OCI-M2 (cell line): ENCODE measurements around the gene MADCAM1.

Experiments used
- DNase-seq: peaks from one replicate; lab custom pipeline; 2025; ENCODE audit not compliant: unreplicated experiment; lab: John Stamatoyannopoulos, UW

The MADCAM1 gene

GRCh38 chr19:531753-532560 is 35.7 kb downstream of the MADCAM1 start, which contains the start of gene CDC34:
CDC34 (plus strand) TSS chr19:531760; CDS start chr19:531932, 172 bp downstream.
- no peak for DNase-seq

GRCh38 chr19:532561-533363 is 36.5 kb downstream of the MADCAM1 start:
- DNase-seq = no peak

DNA sequence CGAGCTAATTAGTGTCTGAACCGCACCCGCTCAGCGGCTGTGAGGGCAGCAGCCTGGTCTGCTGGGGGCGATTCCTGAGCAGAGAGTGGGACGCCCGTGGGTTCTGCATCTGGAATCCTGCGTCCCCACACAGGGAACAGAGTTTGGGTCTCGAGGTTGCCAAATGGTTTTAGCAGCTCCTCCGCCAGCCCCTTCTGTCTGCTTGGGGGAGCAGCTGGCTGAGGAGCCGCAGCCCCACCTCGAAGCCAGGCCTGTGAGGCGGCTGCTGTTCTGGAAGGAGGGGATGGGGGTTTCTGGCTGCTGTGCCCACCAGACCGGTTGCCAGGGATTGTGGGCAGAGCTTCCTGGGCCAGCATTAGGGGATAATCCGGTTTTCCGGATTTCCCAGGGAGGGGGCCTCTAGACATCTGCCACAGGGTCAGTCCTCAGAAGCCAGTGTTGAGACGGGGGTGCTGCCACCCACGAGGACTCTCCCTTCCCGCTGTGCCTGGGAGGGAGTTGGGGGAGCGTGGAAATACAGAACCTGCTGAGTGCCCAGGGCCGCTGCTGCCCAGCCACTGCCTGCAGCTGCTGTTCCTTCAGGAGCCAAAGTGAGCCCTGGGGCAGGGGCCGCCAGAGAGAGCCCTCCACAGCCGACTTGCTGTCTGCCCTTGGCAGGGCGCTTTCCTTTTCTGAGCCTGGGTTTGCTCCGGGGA is 37.2 kb downstream of the MADCAM1 start:
- no peak for DNase-seq

DNA sequence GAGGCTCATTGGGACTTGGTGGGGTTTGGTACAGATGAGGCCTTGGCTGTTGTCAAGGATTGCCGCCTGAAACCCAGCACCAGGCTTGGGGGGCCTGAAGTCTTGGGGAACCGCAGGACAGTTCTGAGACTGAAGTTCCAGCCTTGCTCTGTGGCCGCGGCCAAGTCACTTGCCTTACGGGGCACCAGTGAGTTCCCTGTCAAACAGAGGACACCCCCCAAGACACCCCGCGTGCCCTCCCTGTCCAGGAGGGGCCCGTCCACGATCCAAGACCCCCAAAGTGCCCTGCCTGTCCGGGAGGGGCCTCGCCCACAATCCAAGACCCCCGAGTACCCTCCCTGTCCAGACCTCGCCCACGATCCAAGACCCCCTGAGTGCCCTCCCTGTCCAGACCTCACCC is 37.8 kb downstream of the MADCAM1 start:
- no peak for DNase-seq

DNA sequence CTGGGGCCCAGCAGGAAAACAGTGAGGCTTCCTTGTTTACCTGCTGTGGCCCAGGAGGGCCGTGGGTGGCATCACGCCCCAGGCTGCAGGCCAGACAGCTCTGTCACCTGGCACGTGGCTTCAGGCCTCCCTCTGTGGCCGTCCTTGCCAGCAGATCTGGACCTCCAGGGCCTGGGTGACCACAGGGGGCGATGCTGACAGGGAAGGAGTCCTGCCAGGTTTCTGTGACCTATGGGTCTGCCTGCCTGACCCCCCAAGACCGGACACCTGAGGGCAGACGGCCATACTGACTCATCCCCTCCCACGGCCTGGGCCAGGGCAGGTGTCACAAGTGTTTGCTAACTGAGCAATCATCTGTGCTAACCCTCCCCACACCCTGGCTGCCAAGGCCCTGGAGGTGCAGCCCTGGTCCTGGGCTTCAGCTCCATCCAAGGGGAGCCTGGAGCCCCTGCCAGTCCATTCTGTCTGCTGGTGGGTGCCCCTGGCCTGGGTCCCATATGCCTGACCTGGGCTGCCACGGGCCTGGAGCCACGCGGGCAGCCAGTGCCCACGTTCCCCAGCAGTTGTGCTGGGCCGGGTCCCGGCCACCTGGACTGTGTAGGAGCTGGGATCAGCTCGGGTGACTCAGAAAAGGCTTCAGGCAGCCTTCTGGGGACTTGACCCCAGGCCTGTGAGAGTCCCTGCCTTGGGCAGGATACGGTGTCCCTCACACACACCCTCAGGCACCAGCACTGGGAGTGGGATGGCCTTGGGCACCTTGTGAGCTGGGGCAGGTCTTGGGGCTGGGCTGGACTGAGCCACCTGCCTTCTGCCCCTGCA is 38.9 kb downstream of the MADCAM1 start:
- no peak for DNase-seq

DNA sequence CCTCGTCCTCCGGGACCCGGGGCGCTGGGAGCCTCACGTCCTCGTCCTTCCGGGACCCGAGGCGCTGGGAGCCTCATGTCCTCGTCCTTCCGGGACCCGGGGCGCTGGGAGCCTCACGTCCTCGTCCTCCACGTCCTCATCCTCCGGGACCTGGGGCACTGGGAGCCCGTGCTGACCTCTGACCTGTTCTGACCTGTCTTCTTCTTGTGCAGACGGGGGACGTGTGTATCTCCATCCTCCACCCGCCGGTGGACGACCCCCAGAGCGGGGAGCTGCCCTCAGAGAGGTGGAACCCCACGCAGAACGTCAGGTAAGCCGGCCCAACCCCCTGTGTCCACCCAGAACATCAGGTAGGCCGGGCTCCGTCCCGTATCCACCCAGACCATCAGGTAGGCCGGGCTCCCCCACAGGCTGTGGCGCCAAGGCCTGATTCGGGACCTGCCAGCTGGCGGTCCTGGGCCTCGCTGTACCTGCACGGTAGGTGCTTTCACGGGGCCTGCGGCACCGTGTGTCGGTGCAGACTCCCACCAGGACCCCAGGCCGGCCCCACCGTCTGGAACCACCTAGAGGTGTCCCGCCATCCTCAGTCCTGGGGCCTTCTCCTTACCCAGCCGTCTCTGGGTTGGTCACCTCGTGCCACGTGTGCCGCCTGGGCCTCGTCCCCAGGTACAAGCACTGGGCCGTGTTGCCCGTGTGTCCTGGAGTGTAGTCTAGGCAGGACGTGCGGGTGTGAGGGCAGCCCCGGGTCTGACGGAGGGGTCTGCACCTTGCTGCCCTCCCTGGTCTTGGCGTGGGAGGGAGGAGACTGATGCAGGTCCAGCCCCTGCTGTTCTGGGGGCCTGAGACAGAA is 40.0 kb downstream of the MADCAM1 start:
- no peak for DNase-seq

DNA sequence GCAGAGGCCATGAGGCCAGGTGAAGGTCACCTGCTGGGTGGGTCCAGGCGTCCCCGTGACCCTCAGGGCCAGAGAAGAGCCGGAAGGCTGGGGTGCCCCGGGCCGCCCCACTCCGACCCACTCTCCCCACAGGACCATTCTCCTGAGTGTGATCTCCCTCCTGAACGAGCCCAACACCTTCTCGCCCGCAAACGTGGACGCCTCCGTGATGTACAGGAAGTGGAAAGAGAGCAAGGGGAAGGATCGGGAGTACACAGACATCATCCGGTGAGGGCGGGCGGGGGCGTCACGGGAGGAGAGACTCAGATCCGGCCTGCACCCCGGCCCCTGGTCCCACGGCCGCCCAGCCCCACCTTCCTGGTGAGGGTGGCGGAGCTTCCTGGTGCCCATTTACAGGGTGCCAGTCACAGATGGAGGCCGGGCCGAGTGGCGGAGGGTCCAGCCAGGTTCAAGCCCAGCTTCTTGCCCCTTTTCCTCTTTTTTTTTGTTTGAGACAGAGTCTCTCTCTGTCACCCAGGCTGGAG is 40.7 kb downstream of the MADCAM1 start:
- DNase-seq = no peak

DNA sequence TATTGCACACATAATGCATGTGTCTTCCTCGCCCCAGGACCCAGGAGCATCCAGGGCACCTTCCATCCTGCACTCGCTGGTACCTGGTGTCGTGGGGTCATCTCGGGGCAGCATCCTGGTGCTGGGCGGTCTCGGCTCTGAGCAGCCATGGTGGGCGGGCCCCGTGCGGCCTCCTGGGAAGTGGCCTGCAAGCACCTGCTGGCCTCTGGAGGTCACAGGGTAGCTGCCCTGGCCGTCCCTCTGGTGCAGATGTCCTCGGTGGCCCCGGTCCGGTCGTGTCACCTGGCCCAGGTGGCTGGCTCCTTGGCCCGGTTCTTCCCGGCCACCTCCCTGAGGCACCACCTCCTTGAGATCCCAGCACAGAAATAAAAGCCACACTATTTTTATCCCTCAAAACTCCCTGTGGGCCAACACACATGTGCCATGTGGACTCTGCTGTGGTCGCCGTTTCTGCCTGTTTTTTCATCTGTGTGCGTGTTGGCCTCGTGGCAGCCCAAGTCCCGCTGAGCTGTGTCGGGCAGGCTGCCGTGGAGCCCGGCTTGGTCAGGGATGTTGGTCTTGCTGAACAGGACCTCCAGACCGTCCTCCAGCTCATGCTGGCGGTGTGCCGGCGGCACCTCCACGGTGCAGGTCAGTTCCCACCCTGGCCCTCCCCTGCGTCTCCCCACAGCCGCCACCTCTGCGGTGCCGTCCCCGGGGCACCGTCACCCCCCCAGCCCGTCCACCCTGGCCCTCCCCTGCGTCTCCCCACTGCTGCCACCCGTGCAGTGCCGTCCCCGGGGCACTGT is 42.5 kb downstream of the MADCAM1 start:
- no peak for DNase-seq

DNA sequence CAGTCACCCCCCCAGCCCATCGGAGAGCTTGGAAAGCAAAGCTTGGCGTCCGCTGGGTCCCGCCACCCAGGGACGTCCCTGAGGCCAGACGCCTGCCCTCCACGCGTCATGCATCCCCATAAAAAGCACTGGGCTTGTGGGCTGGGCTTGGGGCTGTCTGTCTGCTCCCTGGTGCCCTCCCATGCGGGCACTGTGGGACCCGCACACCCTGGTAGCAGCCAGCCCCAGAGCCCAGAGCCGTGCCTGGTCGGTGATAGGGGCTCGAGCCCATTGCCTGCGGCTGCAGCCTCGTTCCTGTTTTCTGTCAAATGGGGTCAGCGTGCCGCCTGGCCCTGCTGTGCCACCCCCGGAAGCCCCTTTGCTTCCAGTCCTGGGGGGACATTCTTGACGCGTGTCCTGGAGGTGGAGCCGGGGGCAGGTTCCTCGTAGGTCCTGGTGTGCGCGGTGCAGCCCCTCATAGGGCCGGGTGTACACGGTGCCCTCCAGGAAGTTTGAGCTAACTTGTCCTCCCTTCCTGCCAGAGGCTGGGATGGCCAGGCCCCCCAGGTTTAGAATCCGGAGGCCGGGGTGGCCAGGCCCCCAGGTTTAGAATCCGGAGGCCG is 43.2 kb downstream of the MADCAM1 start:
- DNase-seq = no peak

- no peak for DNase-seq
Observed at GRCh38 chr19:540867-541637, 44.8 kb downstream of the MADCAM1 start.

GRCh38 chr19:541699-542098 is 45.4 kb downstream of the MADCAM1 start:
- DNase-seq = no peak

GRCh38 chr19:542173-542866 is 46.0 kb downstream of the MADCAM1 start:
- no peak for DNase-seq

GRCh38 chr19:543910-544608 is 47.8 kb downstream of the MADCAM1 start, which contains the start of gene GZMM:
GZMM (plus strand) TSS chr19:544053; CDS start chr19:544072, 19 bp downstream.
- no peak for DNase-seq

DNA sequence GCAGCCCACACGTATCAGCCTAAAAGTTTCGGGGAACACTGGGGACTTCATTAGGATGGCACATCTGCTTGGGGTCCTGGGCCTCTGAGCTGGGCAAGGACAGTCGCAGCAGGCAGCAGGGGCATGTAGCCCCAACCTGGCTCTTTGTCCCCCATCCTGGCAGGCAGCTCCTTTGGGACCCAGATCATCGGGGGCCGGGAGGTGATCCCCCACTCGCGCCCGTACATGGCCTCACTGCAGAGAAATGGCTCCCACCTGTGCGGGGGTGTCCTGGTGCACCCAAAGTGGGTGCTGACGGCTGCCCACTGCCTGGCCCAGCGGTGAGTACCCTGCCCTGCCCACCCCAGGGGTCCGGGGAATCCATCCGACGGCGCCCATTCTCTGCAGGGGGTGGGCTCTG is 50.8 kb downstream of the MADCAM1 start:
- no peak for DNase-seq

GRCh38 chr19:547836-548720 is 51.8 kb downstream of the MADCAM1 start:
- DNase-seq = no peak
